Upper lobe of left lung (tissue), 4 donors: ENCODE data around the gene CFHR4.

Experiments used
- POLR2A ChIP-seq, 4 donors: fragments of 450-650 bp; IDR thresholded peaks; one replicate each; pipeline ENCODE4 v1.5.1; 2016 to 2017; ENCODE audit warnings: antibody characterized with exemption in 4 of 4, mild to moderate bottlenecking in 2 of 4
- TF ChIP-seq, protein P1 (sequence below), 6 experiments: fragments of 450-650 bp in 4 of 6; fragments of 200-600 bp in 2 of 6; sonication (generic) in 2 of 6; IDR thresholded peaks; one replicate each; pipeline ENCODE4 v1.5.1; 2016 to 2019; ENCODE audit warnings: antibody characterized with exemption in 6 of 6

DNA sequence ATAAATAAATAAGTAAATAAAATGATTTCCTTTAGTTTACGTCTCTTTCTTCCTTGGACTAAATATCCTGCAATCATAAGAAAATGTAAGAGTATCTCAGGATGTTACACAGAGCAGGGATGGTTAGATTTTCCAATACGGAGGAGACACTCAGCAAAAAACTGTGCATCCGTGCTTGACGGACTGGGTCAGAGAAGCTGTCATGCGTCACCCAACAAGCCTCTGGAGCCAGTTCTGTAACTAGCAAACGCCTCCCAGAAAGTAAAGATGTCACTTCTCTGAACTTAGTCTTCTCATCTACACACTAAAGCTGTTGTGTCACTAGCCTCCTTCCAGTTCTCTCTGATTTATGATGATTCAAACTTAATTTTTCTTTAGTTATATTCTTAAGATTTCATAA is 3.4 kb downstream of the CFHR4 start:
- TF ChIP-seq, protein P1, sequence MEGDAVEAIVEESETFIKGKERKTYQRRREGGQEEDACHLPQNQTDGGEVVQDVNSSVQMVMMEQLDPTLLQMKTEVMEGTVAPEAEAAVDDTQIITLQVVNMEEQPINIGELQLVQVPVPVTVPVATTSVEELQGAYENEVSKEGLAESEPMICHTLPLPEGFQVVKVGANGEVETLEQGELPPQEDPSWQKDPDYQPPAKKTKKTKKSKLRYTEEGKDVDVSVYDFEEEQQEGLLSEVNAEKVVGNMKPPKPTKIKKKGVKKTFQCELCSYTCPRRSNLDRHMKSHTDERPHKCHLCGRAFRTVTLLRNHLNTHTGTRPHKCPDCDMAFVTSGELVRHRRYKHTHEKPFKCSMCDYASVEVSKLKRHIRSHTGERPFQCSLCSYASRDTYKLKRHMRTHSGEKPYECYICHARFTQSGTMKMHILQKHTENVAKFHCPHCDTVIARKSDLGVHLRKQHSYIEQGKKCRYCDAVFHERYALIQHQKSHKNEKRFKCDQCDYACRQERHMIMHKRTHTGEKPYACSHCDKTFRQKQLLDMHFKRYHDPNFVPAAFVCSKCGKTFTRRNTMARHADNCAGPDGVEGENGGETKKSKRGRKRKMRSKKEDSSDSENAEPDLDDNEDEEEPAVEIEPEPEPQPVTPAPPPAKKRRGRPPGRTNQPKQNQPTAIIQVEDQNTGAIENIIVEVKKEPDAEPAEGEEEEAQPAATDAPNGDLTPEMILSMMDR (IDR thresholded peaks at IDR 0.05) = no peak
- TF ChIP-seq POLR2A (IDR thresholded peaks at IDR 0.05) = no peak
